NOMO-1 (cell line): ENCODE results near the gene AGTR2.
"Not testable (repeated sequence)": the region's sequence is repeated elsewhere in the genome, so short reads cannot be mapped to it uniquely, and the experiment has no call there.

Source experiments
- DNase-seq, 2 experiments: peaks; one replicate each; lab custom pipeline; 2025; ENCODE audit not compliant: unreplicated experiment in 2 of 2; lab: John Stamatoyannopoulos, UW

AGTR2 gene

DNA sequence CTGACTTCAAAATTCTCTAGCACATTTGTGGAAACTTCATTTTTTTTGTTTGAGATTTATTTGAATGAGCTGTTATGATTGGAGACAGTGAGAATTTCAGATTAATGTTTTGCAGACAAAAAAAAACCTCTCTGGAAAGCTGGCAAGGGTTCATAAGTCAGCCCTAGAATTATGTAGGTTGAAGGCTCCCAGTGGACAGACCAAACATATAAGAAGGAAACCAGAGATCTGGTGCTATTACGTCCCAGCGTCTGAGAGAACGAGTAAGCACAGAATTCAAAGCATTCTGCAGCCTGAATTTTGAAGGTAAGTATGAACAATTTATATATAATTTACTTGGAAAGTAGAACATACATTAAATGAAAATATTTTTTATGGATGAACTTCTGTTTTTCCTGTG is at the start of gene AGTR2:
Gene AGTR2 (plus strand): TSS at position 234 of the 400 bp plus-strand sequence. CDS start 1,537 bp downstream, outside the sequence.
- no peak for DNase-seq

DNA sequence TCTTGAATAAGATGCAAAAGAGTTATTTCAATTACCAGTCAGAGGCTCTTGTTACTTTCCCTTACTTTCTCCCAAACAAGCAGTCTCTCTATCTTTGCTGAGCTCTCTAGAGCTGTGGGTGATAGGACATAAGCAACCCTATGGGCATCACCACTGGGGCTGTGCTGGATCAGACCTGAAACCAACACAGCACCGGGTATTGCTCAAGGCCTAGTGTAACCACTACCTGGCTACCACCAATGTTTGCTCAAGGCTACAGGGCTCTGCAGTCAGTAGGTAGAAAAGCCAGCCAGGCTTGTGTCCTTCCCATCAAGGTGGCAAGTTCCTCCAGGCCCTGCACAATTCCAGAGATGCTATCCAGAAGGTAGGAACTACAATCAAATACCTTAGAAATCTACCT is 35.3 kb upstream of the AGTR2 start:
- no peak for DNase-seq

DNA sequence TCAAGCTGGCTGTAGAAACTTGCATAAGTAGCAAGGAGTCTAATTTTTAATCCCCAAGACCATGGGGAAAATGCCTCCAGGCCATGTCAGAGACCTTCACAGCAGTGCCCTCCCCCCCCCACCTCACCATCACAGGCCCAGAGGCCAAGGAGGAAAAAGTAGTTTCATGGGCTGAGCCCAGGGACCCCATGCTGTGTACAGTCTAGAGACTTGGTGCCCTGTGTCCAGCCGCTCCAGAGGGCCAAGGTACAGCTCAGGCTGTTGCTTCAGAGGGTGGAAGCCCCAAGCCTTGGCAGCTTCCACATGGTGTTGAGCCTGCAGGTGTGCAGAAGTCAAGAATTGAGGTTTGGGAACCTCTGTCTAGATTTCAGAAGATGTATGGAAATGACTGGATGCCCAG is 29.3 kb upstream of the AGTR2 start:
- not testable (repeated sequence) for DNase-seq

DNA sequence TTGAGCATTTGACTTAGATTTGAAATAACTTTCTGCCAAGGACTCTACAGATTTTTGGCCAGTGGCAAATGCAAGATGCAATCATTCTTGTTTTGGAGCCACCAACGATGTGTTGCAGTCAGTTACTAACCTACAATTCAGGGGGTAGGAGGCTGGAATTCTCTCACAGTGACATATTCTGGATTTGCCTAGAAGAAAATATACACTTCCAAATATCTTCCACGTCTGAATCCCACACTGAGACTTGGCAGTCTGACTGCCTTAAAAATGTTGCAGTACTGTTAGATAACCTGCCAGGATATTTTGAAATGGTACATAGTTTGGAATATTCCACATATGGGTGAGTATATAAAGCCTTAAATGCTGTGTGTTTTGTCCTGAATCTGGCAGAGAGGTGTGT is 27.6 kb upstream of the AGTR2 start:
- no peak for DNase-seq

- DNase-seq: no peak
Measured at GRCh38 chrX:116172976-116173375, 2.4 kb downstream of the AGTR2 start.

- DNase-seq: no peak
Measured at GRCh38 chrX:116181300-116181699, 10.8 kb downstream of the AGTR2 start.

- DNase-seq: no peak
Measured at GRCh38 chrX:116185163-116185562, 14.6 kb downstream of the AGTR2 start.

GRCh38 chrX:116194649-116195048 is 24.1 kb downstream of the AGTR2 start:
- DNase-seq: no peak

- DNase-seq: no peak
Measured at GRCh38 chrX:116198235-116198634, 27.7 kb downstream of the AGTR2 start.

DNA sequence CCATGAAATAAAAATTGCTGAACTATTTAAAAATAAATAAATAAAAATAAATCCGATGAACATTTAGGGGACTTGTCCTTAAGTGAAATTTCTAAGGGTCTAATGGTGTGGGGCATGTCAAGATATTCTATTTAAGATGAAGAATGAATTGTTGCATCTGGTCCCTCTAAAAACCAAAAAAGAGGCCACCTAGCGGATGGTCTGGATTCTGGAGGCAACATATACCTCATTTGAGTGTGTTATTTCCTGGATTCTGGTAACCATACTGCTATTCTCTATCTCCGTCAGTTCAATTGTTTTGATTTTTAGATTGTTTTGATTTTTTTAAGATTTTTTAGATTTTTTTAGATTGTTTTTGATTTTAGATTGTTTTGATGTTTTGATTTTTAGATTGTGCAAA is 28.3 kb downstream of the AGTR2 start:
- DNase-seq: peak in 1 of 2 experiments; percentile 17

DNA sequence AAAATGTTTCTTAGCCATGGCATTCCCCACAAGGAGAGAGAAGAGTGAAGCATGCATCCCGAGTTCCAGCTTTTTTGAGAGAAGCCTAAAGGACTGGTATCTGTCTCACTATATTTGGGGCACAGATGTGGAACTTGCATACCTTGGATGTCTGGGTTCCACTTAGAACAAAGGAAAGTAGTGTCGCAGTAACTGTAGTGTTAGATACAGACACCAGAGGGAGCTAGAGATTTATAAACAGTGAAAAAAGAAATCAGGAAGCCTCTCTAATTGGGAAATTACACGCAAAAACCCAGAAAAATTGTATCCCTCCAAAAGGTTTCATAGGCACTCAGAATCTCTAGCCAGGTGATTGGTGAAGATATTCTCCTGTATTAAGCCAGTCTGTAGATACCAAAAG is 34.4 kb downstream of the AGTR2 start:
- DNase-seq: peak in 1 of 2 experiments; percentile 24

DNA sequence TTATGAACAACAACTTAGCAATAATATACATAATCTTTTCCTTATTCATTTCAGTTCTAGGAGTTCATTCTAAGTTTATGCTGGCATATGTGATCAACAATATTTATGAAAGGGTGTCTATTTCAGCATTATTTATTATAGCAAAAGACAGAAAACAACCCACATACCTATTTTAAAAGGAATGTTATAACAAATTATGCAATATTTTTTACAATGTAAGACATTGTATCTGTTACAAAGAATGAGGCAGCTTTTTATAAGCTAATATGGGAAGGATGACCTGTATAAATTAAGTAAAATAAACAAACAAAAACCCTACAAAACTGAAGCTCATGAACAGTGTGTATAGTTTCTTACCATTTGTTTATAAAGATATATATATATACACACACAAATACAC is 42.7 kb downstream of the AGTR2 start:
- DNase-seq: no peak

DNA sequence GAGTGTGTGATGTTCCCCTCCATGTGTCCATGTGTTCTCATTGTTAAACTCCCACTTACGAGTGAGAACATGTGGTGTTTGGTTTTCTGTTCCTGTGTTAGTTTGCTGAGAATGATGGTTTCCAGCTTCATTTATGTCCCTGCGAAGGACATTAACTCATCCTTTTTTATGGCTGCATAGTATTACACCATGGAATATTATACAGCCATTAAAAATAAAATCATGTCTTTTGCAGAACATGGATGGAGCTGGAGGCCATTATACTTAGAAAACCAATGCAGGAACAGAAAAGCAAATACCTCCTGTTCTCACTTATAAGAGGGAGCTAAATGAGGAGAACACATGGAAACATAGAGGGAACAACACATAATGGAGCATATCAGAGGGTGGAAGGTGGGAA is 46.5 kb downstream of the AGTR2 start:
- not testable (repeated sequence) for DNase-seq
